ENCODE measurements around the gene MDFI.

DNA sequence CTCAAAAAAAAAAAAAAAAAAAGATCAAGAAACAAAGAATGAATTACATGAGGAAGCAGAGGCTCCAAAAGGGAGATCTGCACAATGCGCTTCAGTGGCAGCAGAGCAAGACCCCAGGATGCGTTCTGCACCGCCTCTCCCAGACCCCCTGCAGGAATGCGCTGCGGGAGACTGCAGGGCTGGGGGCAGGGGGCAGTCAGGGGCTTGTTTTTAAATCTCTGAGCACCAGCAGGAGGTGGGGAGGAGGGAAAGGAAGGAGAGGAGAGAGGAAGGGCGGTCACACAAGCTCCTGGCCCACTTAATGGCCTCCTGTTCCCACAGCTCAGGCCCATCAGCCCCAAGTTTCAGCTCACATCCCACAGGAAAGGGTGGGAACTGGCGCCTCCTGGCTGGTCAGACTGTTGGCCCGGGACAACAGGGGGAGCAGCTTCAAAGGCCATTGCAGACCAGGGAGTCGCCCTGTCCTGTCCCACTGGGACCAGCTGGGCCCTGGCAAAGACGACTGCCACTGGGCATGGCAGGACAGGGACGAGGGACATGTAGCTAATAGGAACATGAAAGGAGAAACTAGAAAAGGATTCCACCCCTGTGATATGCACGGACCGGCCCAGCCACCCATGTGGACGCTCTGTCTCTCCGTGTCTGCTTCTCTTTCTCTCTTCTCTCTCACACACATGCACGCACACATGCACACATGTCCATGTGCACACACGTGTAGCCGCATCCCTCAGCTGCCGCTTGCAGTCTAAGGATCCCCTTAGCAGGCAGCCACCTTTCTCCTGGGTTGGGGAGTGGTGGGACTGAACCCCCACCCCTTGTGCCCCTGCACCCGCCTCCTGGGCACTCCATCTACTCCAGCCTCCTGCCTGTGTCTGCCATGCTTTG, 62.4 kb downstream of the MDFI start:
- TF ChIP-seq, protein P1, sequence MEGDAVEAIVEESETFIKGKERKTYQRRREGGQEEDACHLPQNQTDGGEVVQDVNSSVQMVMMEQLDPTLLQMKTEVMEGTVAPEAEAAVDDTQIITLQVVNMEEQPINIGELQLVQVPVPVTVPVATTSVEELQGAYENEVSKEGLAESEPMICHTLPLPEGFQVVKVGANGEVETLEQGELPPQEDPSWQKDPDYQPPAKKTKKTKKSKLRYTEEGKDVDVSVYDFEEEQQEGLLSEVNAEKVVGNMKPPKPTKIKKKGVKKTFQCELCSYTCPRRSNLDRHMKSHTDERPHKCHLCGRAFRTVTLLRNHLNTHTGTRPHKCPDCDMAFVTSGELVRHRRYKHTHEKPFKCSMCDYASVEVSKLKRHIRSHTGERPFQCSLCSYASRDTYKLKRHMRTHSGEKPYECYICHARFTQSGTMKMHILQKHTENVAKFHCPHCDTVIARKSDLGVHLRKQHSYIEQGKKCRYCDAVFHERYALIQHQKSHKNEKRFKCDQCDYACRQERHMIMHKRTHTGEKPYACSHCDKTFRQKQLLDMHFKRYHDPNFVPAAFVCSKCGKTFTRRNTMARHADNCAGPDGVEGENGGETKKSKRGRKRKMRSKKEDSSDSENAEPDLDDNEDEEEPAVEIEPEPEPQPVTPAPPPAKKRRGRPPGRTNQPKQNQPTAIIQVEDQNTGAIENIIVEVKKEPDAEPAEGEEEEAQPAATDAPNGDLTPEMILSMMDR (conservative IDR thresholded peaks at IDR 0.05) = no peak
- TF ChIP-seq EZH2 (IDR thresholded peaks at IDR 0.05; ENCODE audit: low read depth) = no peak

Data from PC-9 (cell line).